OCI-LY3 (cell line): ENCODE measurements around the gene PACS2.
"Not testable (repeated sequence)": the region's sequence is repeated elsewhere in the genome, so short reads cannot be mapped to it uniquely, and the experiment has no call there.

ENCODE experiments used
- H2AFZ ChIP-seq: fragments of 200-600, 300-600 bp; shearing (Covaris generic); 2 replicates; pipeline ENCODE4 v1.6.0; 2014; ENCODE audit warnings: antibody characterized with exemption, low read depth, low read length
- H3K27ac ChIP-seq: fragments of 200-600, 300-600 bp; sonication (generic); 2 replicates; pipeline ENCODE4 v1.5.1; 2014; ENCODE audit warnings: mild to moderate bottlenecking, low read length, moderate library complexity, mixed read lengths
- H3K27me3 ChIP-seq: fragments of 200-600, 300-600 bp; sonication (generic); 2 replicates; pipeline ENCODE4 v1.6.1; 2014; ENCODE audit warnings: low read depth, low read length, mixed read lengths
- H3K36me3 ChIP-seq: fragments of 200-600, 300-600 bp; sonication (generic); replicated peaks from 2 replicates; pipeline ENCODE3; 2014; ENCODE audit warnings: low read depth, low read length, mixed read lengths
- H3K4me1 ChIP-seq: fragments of 300-600, 200-600 bp; sonication (generic); 2 replicates; pipeline ENCODE4 v1.6.1; 2014; ENCODE audit warnings: low read length, mixed read lengths
- H3K4me2 ChIP-seq: fragments of 200-600, 300-600 bp; sonication (generic); 2 replicates; pipeline ENCODE4 v1.6.1; 2014; ENCODE audit warnings: low read length, mixed read lengths
- H3K4me3 ChIP-seq: fragments of 300-600, 200-600 bp; sonication (generic); 2 replicates; pipeline ENCODE4 v1.5.1; 2014; ENCODE audit warnings: antibody characterized with exemption, mild to moderate bottlenecking, low read length, moderate library complexity
- H3K79me2 ChIP-seq: fragments of 300-600, 200-600 bp; shearing (Covaris generic); 2 replicates; pipeline ENCODE4 v1.6.1; 2014; ENCODE audit warnings: mild to moderate bottlenecking, low read length, mixed read lengths
- H3K9ac ChIP-seq: fragments of 300-600, 200-600 bp; shearing (Covaris generic); 2 replicates; pipeline ENCODE4 v1.6.0; 2014; ENCODE audit warnings: mild to moderate bottlenecking, low read length, moderate library complexity
- H3K9me3 ChIP-seq: fragments of 200-600, 300-600 bp; shearing (Covaris generic); 2 replicates; pipeline ENCODE4 v1.6.1; 2014; ENCODE audit warnings: low read length, mixed read lengths; ENCODE audit not compliant: insufficient read depth
- H4K20me1 ChIP-seq: fragments of 200-600, 300-600 bp; sonication (generic); 2 replicates; pipeline ENCODE4 v1.6.1; 2016; ENCODE audit warnings: low read length, mixed read lengths; ENCODE audit not compliant: insufficient read depth
- EZH2phosphoT487 ChIP-seq: fragments of 200-600 bp; shearing (Covaris generic); IDR thresholded peaks from 2 replicates; pipeline ENCODE4 v1.6.1; 2018; ENCODE audit warnings: antibody characterized with exemption, mixed run types, low read depth
- TF ChIP-seq, protein P1 (sequence below): fragments of 200-600, 300-600 bp; sonication (generic); IDR thresholded peaks from 2 replicates; pipeline ENCODE4 v1.5.1; 2014; ENCODE audit warnings: antibody characterized with exemption, low read length, low read depth

PACS2 gene

DNA sequence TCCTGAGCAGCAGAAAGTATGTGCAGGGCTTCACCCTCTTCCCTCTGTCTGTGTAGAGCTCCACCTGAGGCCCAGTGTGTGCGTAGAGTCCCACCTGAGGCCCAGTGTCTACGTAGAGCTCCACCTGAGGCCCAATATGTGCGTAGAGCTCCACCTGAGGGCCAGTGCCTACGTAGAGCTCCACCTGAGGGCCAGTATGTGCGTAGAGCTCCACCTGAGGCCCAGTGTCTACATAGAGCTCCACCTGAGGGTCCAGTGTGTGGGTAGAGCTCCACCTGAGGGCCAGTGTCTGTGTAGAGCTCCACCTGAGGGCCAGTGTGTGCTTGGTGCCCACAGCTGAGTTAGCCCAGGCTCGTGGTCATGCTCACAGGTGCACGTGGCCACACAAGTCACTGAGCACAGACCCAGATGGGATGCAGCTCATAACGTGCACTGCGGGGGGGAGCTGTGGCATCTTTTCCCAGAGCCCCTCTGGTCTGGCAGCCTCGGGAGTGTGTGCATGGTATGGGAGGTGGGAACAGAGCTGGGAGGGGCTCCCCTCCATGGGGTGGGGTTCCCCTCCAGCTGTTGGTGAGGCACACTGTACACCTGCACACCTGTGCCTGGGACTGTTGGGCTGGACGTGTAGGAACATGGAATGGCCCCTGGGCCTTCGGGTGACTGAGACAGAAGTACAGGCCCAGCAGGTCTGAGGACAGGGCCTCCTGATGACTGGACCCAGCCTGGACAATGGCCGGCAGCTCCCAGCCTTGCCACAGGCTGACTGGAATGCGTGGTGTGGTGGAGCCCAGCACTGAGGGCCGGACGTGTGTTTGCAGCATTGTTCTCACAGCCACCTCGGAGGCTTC lies 20.1 kb downstream of the PACS2 start:
- H4K20me1 ChIP-seq: peaks cover 40% of the 10 kb centered on the region
- no peaks in the 10 kb centered on the region for H3K36me3 ChIP-seq
- TF ChIP-seq, protein P1, sequence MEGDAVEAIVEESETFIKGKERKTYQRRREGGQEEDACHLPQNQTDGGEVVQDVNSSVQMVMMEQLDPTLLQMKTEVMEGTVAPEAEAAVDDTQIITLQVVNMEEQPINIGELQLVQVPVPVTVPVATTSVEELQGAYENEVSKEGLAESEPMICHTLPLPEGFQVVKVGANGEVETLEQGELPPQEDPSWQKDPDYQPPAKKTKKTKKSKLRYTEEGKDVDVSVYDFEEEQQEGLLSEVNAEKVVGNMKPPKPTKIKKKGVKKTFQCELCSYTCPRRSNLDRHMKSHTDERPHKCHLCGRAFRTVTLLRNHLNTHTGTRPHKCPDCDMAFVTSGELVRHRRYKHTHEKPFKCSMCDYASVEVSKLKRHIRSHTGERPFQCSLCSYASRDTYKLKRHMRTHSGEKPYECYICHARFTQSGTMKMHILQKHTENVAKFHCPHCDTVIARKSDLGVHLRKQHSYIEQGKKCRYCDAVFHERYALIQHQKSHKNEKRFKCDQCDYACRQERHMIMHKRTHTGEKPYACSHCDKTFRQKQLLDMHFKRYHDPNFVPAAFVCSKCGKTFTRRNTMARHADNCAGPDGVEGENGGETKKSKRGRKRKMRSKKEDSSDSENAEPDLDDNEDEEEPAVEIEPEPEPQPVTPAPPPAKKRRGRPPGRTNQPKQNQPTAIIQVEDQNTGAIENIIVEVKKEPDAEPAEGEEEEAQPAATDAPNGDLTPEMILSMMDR: no peak
- TF ChIP-seq EZH2phosphoT487: no peak
- H3K4me3 ChIP-seq: no peak overlapping the region
- H3K27me3 ChIP-seq: no peaks in the 10 kb centered on the region
- no peaks in the 10 kb centered on the region for H3K79me2 ChIP-seq
- H3K9ac ChIP-seq: no peak overlapping the region
- no peak overlapping the region for H2AFZ ChIP-seq
- no peaks in the 10 kb centered on the region for H3K4me1 ChIP-seq
- H3K9me3 ChIP-seq: no peaks in the 10 kb centered on the region
- H3K4me2 ChIP-seq: no peak overlapping the region
- no peak overlapping the region for H3K27ac ChIP-seq

DNA sequence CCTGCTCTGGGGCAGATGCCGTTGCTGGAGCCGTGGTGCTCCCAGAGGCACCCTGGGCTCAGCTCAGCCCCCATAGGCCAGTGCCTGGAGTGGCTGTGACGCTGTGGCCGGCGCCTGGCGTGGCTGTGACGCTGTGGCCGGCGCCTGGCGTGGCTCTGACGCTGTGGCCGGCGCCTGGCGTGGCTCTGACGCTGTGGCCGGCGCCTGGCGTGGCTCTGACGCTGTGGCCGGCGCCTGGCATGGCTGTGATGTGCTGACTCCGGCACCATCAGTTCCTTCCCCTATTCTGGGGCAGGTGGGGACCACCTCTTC lies 20.6 kb downstream of the PACS2 start:
- not testable (repeated sequence) for H3K9me3 ChIP-seq, H2AFZ ChIP-seq, H3K27ac ChIP-seq, H3K4me1 ChIP-seq, H3K79me2 ChIP-seq, H3K27me3 ChIP-seq, H3K36me3 ChIP-seq, H3K4me2 ChIP-seq, H3K4me3 ChIP-seq, H3K9ac ChIP-seq
- peaks cover 40% of the 10 kb centered on the region for H4K20me1 ChIP-seq

DNA sequence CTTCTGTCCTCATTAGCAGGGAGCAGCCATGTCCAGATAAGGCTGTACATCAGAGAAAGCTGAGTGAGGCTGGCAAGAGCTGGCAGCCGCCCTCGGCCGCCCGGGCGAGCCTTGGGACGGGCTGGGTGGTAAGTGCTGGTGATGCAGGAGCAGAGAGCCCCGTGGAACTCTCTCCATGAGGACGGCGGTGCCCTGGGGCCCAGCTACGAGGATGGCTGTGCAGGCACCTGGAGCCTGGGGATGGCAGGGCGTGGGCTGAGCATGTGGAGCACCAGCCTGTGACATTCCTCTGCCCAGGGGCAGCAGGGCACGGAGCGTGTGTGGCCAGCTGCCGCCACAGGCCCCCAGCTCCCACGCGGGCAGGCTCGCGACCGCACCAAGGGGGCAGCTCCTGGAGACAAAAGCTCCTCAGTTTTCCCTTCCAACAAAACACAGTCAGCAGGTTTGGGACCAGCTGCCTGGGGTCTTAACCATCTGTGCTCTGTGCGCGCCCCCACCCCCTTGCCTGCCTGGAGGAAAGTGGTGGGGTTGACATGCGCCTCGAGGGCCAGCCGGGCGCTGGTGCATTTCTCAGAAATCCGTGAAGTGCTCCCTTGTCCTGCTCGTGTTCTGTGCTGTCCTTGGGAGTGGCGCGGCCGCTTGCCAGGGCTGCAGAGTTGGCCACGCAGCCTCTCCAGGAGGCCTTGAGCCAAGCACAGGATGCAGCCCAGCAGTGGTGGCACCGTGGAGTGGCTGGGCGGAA lies 21.4 kb downstream of the PACS2 start:
- no peak overlapping the region for H3K9ac ChIP-seq
- no peaks in the 10 kb centered on the region for H3K9me3 ChIP-seq
- no peaks in the 10 kb centered on the region for H3K36me3 ChIP-seq
- H3K27me3 ChIP-seq: no peaks in the 10 kb centered on the region
- H3K27ac ChIP-seq: no peak overlapping the region
- peaks cover 2% of the 10 kb centered on the region; the same call in 1 of the 2 replicates for H3K4me1 ChIP-seq
- H4K20me1 ChIP-seq: peaks cover 40% of the 10 kb centered on the region
- no peak for TF ChIP-seq EZH2phosphoT487
- TF ChIP-seq, protein P1: no peak
- H2AFZ ChIP-seq: no peak overlapping the region
- no peak overlapping the region for H3K4me3 ChIP-seq
- no peaks in the 10 kb centered on the region for H3K79me2 ChIP-seq
- no peak overlapping the region for H3K4me2 ChIP-seq

DNA sequence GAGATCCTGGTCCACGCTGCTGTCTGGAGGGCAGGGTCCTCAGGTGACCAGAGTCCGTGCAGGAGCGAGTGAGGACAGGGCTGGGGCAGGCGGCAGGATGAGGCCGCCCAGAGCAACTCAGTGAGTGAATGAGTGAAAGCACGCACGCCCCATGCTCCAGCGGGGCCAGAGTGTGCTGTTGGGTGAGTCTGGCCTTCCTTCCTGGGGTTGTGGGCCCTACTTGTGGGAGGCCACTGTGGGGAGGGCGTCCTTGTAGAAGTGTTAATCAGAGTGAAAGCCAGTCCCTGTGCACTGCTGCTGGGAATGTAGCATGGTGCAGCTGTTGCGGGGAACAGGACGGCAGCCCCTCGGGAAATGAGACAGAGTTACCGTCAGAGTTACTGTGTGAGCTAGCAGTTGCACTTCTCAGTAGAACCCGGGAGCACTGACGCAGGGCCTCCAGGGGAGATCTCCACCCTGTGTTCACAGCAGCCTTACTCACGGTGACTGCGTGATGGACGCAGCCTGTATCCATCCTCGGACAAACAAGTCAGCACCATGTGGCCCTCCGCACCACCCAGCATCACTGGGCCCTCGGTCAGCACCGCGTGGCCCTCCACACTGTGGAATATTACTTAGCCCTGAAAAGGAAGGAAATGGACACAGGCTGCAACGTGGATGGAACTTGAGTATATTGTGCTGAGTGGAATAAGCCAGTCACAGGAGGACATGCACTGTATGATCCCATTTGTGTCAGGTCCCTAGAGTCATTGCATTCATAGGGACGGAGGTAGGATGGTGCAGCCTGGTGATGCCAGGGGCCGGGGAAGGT lies 22.1 kb downstream of the PACS2 start:
- no peak overlapping the region for H3K27ac ChIP-seq
- H2AFZ ChIP-seq: no peak overlapping the region
- H3K4me2 ChIP-seq: no peak overlapping the region
- no peaks in the 10 kb centered on the region for H3K79me2 ChIP-seq
- no peak overlapping the region for H3K9ac ChIP-seq
- H3K4me3 ChIP-seq: no peak overlapping the region
- H3K9me3 ChIP-seq: no peaks in the 10 kb centered on the region
- H4K20me1 ChIP-seq: peaks cover 36% of the 10 kb centered on the region
- TF ChIP-seq EZH2phosphoT487: no peak
- TF ChIP-seq, protein P1: no peak
- H3K4me1 ChIP-seq: peaks cover 5% of the 10 kb centered on the region; the same call in 1 of the 2 replicates
- H3K36me3 ChIP-seq: no peaks in the 10 kb centered on the region
- no peaks in the 10 kb centered on the region for H3K27me3 ChIP-seq
